ENCODE data around the gene PAK2.
"Not testable (repeated sequence)": the region's sequence is repeated elsewhere in the genome, so short reads cannot be mapped to it uniquely, and the experiment has no call there.

The PAK2 gene

GRCh38 chr3:196849180-196849741 is 109.6 kb downstream of the PAK2 start:
- DNase-seq = no peak

GRCh38 chr3:196863000-196863399 is 123.3 kb downstream of the PAK2 start:
- DNase-seq = not testable (repeated sequence)

GRCh38 chr3:196867155-196867506 is 127.5 kb downstream of the PAK2 start:
- DNase-seq = no peak

- DNase-seq = peak; percentile 94
Measured at GRCh38 chr3:196867507-196868296, 128.0 kb downstream of the PAK2 start, which contains the start of gene SENP5. Gene SENP5 (plus strand): TSS chr3:196867920. CDS start chr3:196885182, 17,262 bp downstream.

- peak; percentile 65 for DNase-seq
Measured at GRCh38 chr3:196868297-196868661, 128.6 kb downstream of the PAK2 start.

- DNase-seq = no peak
Measured at GRCh38 chr3:196872316-196872715, 132.7 kb downstream of the PAK2 start.

- DNase-seq = peak; percentile 56
Measured at GRCh38 chr3:196874511-196875094, 134.9 kb downstream of the PAK2 start.

DNA sequence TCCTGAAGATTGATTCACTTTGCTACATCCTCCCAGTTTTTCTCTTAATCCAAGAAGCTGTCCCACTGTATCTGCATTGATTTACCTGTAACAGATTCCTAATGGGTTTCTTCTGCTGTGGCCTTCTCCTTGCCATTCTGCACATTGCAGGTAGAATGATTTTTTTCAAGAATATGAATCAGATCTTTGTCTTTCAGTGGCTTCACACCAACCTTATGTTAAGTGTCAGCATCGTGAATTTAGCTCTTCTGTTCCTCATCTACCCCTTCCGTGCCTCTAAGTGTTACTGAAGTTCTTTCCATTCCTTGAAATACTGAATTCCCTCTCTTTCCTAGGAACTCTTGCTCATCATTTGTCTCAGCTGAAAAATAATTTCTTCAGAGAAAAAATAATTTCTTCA is 135.6 kb downstream of the PAK2 start:
- no peak for DNase-seq

Data from islet precursor cell (in vitro differentiated cells).